K562 (cell line): ENCODE results near the gene HNF1B. TPM values are rescaled to one million over a fixed set of nuclear protein-coding genes. Genes with fewer than 3 reads are reported as not detected.

Source experiments
- ATAC-seq: fragments of 200-7000 bp; cut with Tn5 transposase; 3 replicates; pipeline ENCODE4 v1.9.1; 2020; ENCODE audit warnings: moderate library complexity
- BruUV-seq: library from RNA; stranded (reverse); fragments of 400-500 nt; replicated peaks from 2 replicates; lab custom pipeline; 2021; lab: Mats Ljungman, UMichigan
- CTCF ChIA-PET: fragments of 300-600 bp; formaldehyde crosslinking; extraction: SDS; loops from one replicate; lab custom pipeline; 2021; ENCODE audit warnings: low intra/inter-chr PET ratio; lab: Yijun Ruan, JAX
- POLR2A ChIA-PET: fragments of 300-600, 350-650 bp; sonication (Branson Sonifier 250); formaldehyde crosslinking; extraction: SDS; loops from one replicate; lab custom pipeline; 2021; ENCODE audit warnings: antibody characterized with exemption, inconsistent platforms; lab: Yijun Ruan, JAX
- DNase-seq, 4 experiments: peaks; one replicate each; pipeline versions ENCODE4 v3.0.0 to v3.0.0-alpha.2; 2011 to 2018; ENCODE audit warnings: low spot score in 3 of 4, mixed read lengths in 3 of 4; ENCODE audit errors: extremely low read depth in 1 of 4
- FAIRE-seq: peaks from 2 replicates; lab custom pipeline; 2011; peaks lifted over from hg19 to GRCh38; lab: Jason Lieb, UNC
- H2AFZ ChIP-seq: 2 replicates; pipeline ENCODE4 v1.6.0; 2011; ENCODE audit warnings: low read depth, low read length, control low read depth, inconsistent platforms
- H3K27ac ChIP-seq: fragments of 200-600 bp; 3 replicates; pipeline ENCODE4 v1.8.0; 2011; ENCODE audit warnings: low read depth, mild to moderate bottlenecking, control low read depth, inconsistent platforms, low read length, moderate library complexity, mixed read lengths; ENCODE audit errors: extremely low read depth
- H3K27me3 ChIP-seq, 2 experiments: fragments of 300-600 bp in 1 of 2; 2 replicates in 1 of 2; 3 replicates in 1 of 2; pipeline versions ENCODE4 v1.6.0 to v1.8.0; 2011; ENCODE audit warnings: inconsistent platforms in 2 of 2, low read length in 2 of 2, mild to moderate bottlenecking in 1 of 2, mixed read lengths in 1 of 2, moderate library complexity in 1 of 2; ENCODE audit not compliant: control insufficient read depth in 2 of 2, insufficient read depth in 2 of 2
- H3K36me3 ChIP-seq: fragments of 300-600 bp; 3 replicates; pipeline ENCODE4 v1.8.0; 2011; ENCODE audit warnings: mild to moderate bottlenecking, low read length, inconsistent platforms; ENCODE audit not compliant: control insufficient read depth, insufficient read depth
- H3K4me1 ChIP-seq, 2 experiments: fragments of 200-600 bp in 1 of 2; replicated peaks in 1 of 2; 2 replicates in 1 of 2; 3 replicates in 1 of 2; pipeline versions ENCODE4 v1.5.1 to v1.8.0; 2011; ENCODE audit warnings: inconsistent platforms in 2 of 2, low read length in 2 of 2, mild to moderate bottlenecking in 1 of 2, mixed read lengths in 1 of 2, moderate library complexity in 1 of 2; ENCODE audit not compliant: control insufficient read depth in 2 of 2, insufficient read depth in 2 of 2
- H3K4me2 ChIP-seq: 2 replicates; pipeline ENCODE4 v1.6.1; 2011; ENCODE audit warnings: low read length, control low read depth, inconsistent platforms, mixed read lengths; ENCODE audit not compliant: insufficient read depth
- H3K4me3 ChIP-seq: fragments of 200-600 bp; sonication (generic), shearing (Covaris generic); 2 replicates; pipeline ENCODE4 v1.5.1; 2016; ENCODE audit warnings: control low read depth, inconsistent platforms
- H3K79me2 ChIP-seq: fragments of 200-600 bp; 3 replicates; pipeline ENCODE4 v1.8.0; 2011; ENCODE audit warnings: low read length, inconsistent platforms; ENCODE audit not compliant: control insufficient read depth, insufficient read depth
- H3K9ac ChIP-seq, 2 experiments: 2 replicates each; pipeline versions ENCODE4 v1.6.0 to v1.6.1; 2011; ENCODE audit warnings: low read depth in 2 of 2, low read length in 2 of 2, control low read depth in 1 of 2, inconsistent platforms in 1 of 2, mild to moderate bottlenecking in 1 of 2, mixed read lengths in 1 of 2; ENCODE audit not compliant: insufficient read depth in 1 of 2
- H3K9me1 ChIP-seq: one replicate; pipeline ENCODE4 v1.6.0; 2011; ENCODE audit warnings: inconsistent platforms, mild to moderate bottlenecking, low read length, moderate library complexity; ENCODE audit not compliant: control insufficient read depth, insufficient read depth
- H3K9me3 ChIP-seq: replicated peaks from 2 replicates; pipeline ENCODE4 v1.5.1; 2011; ENCODE audit warnings: low read depth, low read length, inconsistent platforms; ENCODE audit not compliant: control insufficient read depth, insufficient read depth
- H4K20me1 ChIP-seq: replicated peaks from 2 replicates; pipeline ENCODE4 v1.6.1; 2011; ENCODE audit warnings: low read length, inconsistent platforms, mixed read lengths; ENCODE audit not compliant: control insufficient read depth, insufficient read depth
- BRF1 ChIP-seq: IDR thresholded peaks from 3 replicates; pipeline ENCODE4 v1.6.1; 2011; ENCODE audit warnings: borderline replicate concordance, mild to moderate bottlenecking; ENCODE audit not compliant: insufficient read length; ENCODE audit errors: extremely low read depth
- ILF3 ChIP-seq: fragments of 450-650 bp; IDR thresholded peaks from 2 replicates; pipeline ENCODE4 v1.6.1; 2018; ENCODE audit warnings: antibody characterized with exemption, mild to moderate bottlenecking, moderate library complexity, borderline replicate concordance
- MEF2D ChIP-seq: conservative IDR thresholded peaks from 2 replicates; pipeline ENCODE4 v1.6.1; 2016; ENCODE audit warnings: low read depth, missing genetic modification characterization, missing compliant biosample characterization
- NCOA6 ChIP-seq: fragments of 450-650 bp; IDR thresholded peaks from 2 replicates; pipeline ENCODE4 v1.6.1; 2017; ENCODE audit warnings: mild to moderate bottlenecking
- RBBP5 ChIP-seq: fragments of 200-600 bp; sonication (generic); IDR thresholded peaks from 2 replicates; pipeline ENCODE4 v1.6.1; 2012; ENCODE audit warnings: borderline replicate concordance, mild to moderate bottlenecking, low read length, control low read depth, inconsistent platforms; ENCODE audit not compliant: insufficient read depth, poor library complexity, severe bottlenecking
- RBM34 ChIP-seq: fragments of 200-400 bp; formaldehyde crosslinking; IDR thresholded peaks from 2 replicates; pipeline ENCODE4 v1.6.1; 2018; ENCODE audit warnings: low read length, borderline replicate concordance; ENCODE audit not compliant: insufficient read depth
- SAFB ChIP-seq: fragments of 200-400 bp; formaldehyde crosslinking; IDR thresholded peaks from 2 replicates; pipeline ENCODE4 v1.6.1; 2017; ENCODE audit warnings: low read depth, low read length, borderline replicate concordance
- ZNF436 ChIP-seq: fragments of 250-450, 450-650 bp; sonication (Bioruptor Pico); formaldehyde crosslinking; IDR thresholded peaks from 2 replicates; pipeline ENCODE4 v1.7.0; 2020; ENCODE audit warnings: mild to moderate bottlenecking
- ZNF764 ChIP-seq: fragments of 250-450 bp; sonication (Bioruptor Pico); IDR thresholded peaks from 2 replicates; pipeline ENCODE4 v1.4.0; 2020; ENCODE audit warnings: low read depth, mild to moderate bottlenecking, moderate library complexity
- ZNF79 ChIP-seq: fragments of 250-450 bp; sonication (Bioruptor Pico); IDR thresholded peaks from 2 replicates; pipeline ENCODE4 v1.4.0; 2020; ENCODE audit warnings: low read depth, mild to moderate bottlenecking, moderate library complexity
- whole genome bisulfite sequencing: fragments of 100-300 bp; shearing (Covaris generic); methylation state at CpG from one replicate; pipeline ENCODE4 v1.1.6; 2016; ENCODE audit warnings: low coverage, mixed read lengths; ENCODE audit not compliant: insufficient coverage; ENCODE audit errors: missing lambda C conversion rate; 5-methylcytosine and 5-hydroxymethylcytosine counted together
- in situ Hi-C: fragments of 300-500 bp; cut with MboI; formaldehyde crosslinking; loops from 4 replicates; pipeline ENCODE4 v1.15.0; 2018; ENCODE audit warnings: inconsistent platforms, mixed read lengths
- intact Hi-C: fragments of 100-400 bp; cut with micrococcal nuclease; formaldehyde crosslinking; loops from 2 replicates; pipeline ENCODE4 v1.14.2; 2022
- polyA plus RNA-seq, 8 experiments: library from polyadenylated mRNA; depleted of rRNA in 4 of 8; stranded (reverse) in 5 of 8; unstranded in 3 of 8; fragments of >200 nt; fragmentation: Nextera tagmentation in 2 of 8; fragmentation: Illumina TruSeq in 1 of 8; extraction: Ambion mirVana in 2 of 8; extraction: Trizol in 1 of 8; gene quantifications; 2 replicates each; pipeline versions ENCODE4 v1.2.1 to v1.2.3, GENCODE V29; 2011 to 2014; ENCODE audit warnings: inconsistent platforms in 1 of 8, missing spikeins in 1 of 8
- total RNA-seq, 7 experiments: library from RNA; depleted of rRNA in 6 of 7; stranded (reverse); fragments of >200 nt in 6 of 7; fragmentation: Illumina TruSeq in 2 of 7; extraction: Trizol in 2 of 7; gene quantifications; 2 replicates each; pipeline versions ENCODE4 v1.2.1 to v1.2.3, GENCODE V29; 2011 to 2021; ENCODE audit warnings: low replicate concordance in 1 of 7
- TF ChIP-seq, protein P1 (sequence below): IDR thresholded peaks from 3 replicates; pipeline ENCODE4 v1.6.1; 2011; ENCODE audit warnings: borderline replicate concordance, mild to moderate bottlenecking; ENCODE audit not compliant: insufficient read length, insufficient read depth
- TF ChIP-seq, protein P2 (sequence below): IDR thresholded peaks from 2 replicates; pipeline ENCODE4 v1.6.1; 2014; ENCODE audit warnings: antibody characterized with exemption
- TF ChIP-seq, protein P3 (sequence below): fragments of 450-650 bp; IDR thresholded peaks from 2 replicates; pipeline ENCODE4 v1.6.1; 2018; ENCODE audit not compliant: partially characterized antibody

Gene HNF1B
- total and polyA plus RNA-seq, 9 of the 15 experiments (the other 6 are each of a cell fraction or from before 2014, with no cell fraction given): not detected

DNA sequence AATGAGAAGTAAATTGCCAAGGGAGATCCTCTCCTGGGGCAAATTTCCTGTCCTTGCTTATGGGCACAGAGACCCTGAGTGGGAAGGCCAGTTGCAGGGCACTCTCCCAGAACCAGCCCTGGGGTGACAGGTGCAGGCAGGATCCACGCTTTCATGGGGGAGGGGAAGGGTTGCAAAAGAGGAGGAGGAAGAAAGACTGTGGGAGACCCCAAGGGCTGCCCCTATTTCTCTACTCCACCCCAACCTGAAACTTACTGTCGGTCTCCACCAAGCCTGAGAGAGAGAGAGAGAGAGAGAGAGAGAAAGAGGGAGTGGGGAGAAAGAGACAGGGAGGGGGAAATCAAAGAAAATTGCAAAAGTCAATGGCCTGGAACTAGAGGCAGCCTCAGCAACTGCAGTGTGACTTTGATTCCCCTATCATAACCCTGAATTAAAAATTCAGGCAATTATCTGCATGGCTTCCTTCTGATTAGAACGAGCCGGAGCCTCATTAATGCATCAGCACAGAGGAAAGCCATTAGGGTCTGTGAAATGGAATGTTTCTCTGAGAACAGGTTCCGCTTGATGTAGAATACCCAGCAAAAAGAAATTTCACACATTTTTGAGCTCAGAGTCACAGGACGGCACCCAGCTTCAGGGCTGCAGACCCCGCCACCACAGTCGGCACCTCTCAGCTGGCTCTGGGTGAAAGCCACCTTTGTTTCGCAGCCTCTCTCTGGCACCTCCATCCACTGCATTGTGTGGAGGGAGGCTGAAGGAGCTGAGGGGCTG lies 45.1 kb upstream of the HNF1B start:
- WGBS: 5% methylated on average over 8 of the region's 9 CpGs
- ChIA-PET CTCF (interaction anchor here (0.7 to 0.9 kb wide), 2 partner anchors 87 to 88 kb away, joined by 3 to 4 read pairs; no protein-coding TSS in a partner anchor), POLR2A (no interaction called here)
- Histone ChIP-seq H3K27me3 (peaks cover 19 to 36% of the 10 kb centered on the region in 2 experiments; a peak in 4 of 5 replicates), H3K9ac (no peak overlapping the region; a peak in 1 of 4 replicates), H3K9me1 (no peaks in the 10 kb centered on the region), H3K9me3 (no peaks in the 10 kb centered on the region), H3K27ac (no peak overlapping the region), H2AFZ (no peak overlapping the region), H4K20me1 (no peaks in the 10 kb centered on the region), H3K4me3 (no peak overlapping the region), H3K36me3 (no peaks in the 10 kb centered on the region), H3K4me1 (no peaks in the 10 kb centered on the region), H3K79me2 (no peaks in the 10 kb centered on the region), H3K4me2 (no peak overlapping the region)
- no peak for ATAC-seq
- no peak for FAIRE-seq
- intact Hi-C loops (loop anchor here (5.0 to 10.0 kb wide), 3 partner anchors 55 to 415 kb away; partner anchors contain the start of gene C17orf78), in situ Hi-C loops (no loop called here)
- BruUV-seq: no TSS peak
- no peak for DNase-seq
- TF ChIP-seq ILF3: no peak
- no peak for TF ChIP-seq NCOA6
- TF ChIP-seq RBM34: no peak
- TF ChIP-seq ZNF764: no peak
- no peak for TF ChIP-seq MEF2D (tag)
- TF ChIP-seq, protein P1, sequence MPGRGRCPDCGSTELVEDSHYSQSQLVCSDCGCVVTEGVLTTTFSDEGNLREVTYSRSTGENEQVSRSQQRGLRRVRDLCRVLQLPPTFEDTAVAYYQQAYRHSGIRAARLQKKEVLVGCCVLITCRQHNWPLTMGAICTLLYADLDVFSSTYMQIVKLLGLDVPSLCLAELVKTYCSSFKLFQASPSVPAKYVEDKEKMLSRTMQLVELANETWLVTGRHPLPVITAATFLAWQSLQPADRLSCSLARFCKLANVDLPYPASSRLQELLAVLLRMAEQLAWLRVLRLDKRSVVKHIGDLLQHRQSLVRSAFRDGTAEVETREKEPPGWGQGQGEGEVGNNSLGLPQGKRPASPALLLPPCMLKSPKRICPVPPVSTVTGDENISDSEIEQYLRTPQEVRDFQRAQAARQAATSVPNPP: no peak
- TF ChIP-seq BRF1: no peak
- TF ChIP-seq, protein P2, sequence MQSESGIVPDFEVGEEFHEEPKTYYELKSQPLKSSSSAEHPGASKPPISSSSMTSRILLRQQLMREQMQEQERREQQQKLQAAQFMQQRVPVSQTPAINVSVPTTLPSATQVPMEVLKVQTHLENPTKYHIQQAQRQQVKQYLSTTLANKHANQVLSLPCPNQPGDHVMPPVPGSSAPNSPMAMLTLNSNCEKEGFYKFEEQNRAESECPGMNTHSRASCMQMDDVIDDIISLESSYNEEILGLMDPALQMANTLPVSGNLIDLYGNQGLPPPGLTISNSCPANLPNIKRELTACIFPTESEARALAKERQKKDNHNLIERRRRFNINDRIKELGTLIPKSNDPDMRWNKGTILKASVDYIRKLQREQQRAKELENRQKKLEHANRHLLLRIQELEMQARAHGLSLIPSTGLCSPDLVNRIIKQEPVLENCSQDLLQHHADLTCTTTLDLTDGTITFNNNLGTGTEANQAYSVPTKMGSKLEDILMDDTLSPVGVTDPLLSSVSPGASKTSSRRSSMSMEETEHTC: no peak
- no peak for TF ChIP-seq SAFB
- no peak for TF ChIP-seq RBBP5
- TF ChIP-seq ZNF436 (CRISPR knock-in tag): no peak
- no peak for TF ChIP-seq ZNF79
- TF ChIP-seq, protein P3, sequence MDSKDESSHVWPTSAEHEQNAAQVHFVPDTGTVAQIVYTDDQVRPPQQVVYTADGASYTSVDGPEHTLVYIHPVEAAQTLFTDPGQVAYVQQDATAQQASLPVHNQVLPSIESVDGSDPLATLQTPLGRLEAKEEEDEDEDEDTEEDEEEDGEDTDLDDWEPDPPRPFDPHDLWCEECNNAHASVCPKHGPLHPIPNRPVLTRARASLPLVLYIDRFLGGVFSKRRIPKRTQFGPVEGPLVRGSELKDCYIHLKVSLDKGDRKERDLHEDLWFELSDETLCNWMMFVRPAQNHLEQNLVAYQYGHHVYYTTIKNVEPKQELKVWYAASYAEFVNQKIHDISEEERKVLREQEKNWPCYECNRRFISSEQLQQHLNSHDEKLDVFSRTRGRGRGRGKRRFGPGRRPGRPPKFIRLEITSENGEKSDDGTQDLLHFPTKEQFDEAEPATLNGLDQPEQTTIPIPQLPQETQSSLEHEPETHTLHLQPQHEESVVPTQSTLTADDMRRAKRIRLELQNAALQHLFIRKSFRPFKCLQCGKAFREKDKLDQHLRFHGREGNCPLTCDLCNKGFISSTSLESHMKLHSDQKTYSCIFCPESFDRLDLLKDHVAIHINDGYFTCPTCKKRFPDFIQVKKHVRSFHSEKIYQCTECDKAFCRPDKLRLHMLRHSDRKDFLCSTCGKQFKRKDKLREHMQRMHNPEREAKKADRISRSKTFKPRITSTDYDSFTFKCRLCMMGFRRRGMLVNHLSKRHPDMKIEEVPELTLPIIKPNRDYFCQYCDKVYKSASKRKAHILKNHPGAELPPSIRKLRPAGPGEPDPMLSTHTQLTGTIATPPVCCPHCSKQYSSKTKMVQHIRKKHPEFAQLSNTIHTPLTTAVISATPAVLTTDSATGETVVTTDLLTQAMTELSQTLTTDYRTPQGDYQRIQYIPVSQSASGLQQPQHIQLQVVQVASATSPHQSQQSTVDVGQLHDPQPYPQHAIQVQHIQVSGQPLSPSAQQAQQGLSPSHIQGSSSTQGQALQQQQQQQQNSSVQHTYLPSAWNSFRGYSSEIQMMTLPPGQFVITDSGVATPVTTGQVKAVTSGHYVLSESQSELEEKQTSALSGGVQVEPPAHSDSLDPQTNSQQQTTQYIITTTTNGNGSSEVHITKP: no peak
